Measurements from ENCODE around the gene CFAP52. TPM values are rescaled to one million over a fixed set of nuclear protein-coding genes. Genes with fewer than 3 reads are reported as not detected.

The CFAP52 gene
- total and polyA plus RNA-seq, 2 experiments from 2014 or later, result not detected

- no peak overlapping the region for H3K27ac ChIP-seq (ENCODE audit: low read depth)
- Mint-ChIP-seq H3K27ac (no peak overlapping the region), H3K9me3 (no peaks in the 10 kb centered on the region; the same call in 2 of the 3 replicates), H3K27me3 (ENCODE audit: insufficient read depth, low read depth, poor library complexity) (peaks cover 6% of the 10 kb centered on the region), H3K4me3 (no peak overlapping the region), H3K36me3 (ENCODE audit: low read depth) (no peaks in the 10 kb centered on the region), H3K4me1 (no peaks in the 10 kb centered on the region)
- H3K79me2 ChIP-seq (replicated peaks; ENCODE audit: insufficient read depth), result no peaks in the 10 kb centered on the region
- no peak for DNase-seq (ENCODE audit: low spot score)
- 0 out of 2 replicates have a peak, but pooled peaks cover 3% of the 10 kb centered on the region for H3K9me2 ChIP-seq (ENCODE audit: insufficient read depth)
- no peak for ATAC-seq
- H3K27me3 ChIP-seq (ENCODE audit: insufficient read depth), result no peaks in the 10 kb centered on the region
- no peak for TF ChIP-seq ZNF114 (CRISPR knock-in tag; IDR thresholded peaks at IDR 0.05)
- TF ChIP-seq, protein P1, sequence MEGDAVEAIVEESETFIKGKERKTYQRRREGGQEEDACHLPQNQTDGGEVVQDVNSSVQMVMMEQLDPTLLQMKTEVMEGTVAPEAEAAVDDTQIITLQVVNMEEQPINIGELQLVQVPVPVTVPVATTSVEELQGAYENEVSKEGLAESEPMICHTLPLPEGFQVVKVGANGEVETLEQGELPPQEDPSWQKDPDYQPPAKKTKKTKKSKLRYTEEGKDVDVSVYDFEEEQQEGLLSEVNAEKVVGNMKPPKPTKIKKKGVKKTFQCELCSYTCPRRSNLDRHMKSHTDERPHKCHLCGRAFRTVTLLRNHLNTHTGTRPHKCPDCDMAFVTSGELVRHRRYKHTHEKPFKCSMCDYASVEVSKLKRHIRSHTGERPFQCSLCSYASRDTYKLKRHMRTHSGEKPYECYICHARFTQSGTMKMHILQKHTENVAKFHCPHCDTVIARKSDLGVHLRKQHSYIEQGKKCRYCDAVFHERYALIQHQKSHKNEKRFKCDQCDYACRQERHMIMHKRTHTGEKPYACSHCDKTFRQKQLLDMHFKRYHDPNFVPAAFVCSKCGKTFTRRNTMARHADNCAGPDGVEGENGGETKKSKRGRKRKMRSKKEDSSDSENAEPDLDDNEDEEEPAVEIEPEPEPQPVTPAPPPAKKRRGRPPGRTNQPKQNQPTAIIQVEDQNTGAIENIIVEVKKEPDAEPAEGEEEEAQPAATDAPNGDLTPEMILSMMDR (conservative IDR thresholded peaks at IDR 0.05; ENCODE audit: low read depth in 2 of 2), result no peak
- TF ChIP-seq CREB1 (CRISPR knock-in tag; IDR thresholded peaks at IDR 0.05; ENCODE audit: low read depth), result no peak
- no peak for TF ChIP-seq NANOG (IDR thresholded peaks at IDR 0.05; ENCODE audit: borderline replicate concordance)
- TF ChIP-seq, protein P2, sequence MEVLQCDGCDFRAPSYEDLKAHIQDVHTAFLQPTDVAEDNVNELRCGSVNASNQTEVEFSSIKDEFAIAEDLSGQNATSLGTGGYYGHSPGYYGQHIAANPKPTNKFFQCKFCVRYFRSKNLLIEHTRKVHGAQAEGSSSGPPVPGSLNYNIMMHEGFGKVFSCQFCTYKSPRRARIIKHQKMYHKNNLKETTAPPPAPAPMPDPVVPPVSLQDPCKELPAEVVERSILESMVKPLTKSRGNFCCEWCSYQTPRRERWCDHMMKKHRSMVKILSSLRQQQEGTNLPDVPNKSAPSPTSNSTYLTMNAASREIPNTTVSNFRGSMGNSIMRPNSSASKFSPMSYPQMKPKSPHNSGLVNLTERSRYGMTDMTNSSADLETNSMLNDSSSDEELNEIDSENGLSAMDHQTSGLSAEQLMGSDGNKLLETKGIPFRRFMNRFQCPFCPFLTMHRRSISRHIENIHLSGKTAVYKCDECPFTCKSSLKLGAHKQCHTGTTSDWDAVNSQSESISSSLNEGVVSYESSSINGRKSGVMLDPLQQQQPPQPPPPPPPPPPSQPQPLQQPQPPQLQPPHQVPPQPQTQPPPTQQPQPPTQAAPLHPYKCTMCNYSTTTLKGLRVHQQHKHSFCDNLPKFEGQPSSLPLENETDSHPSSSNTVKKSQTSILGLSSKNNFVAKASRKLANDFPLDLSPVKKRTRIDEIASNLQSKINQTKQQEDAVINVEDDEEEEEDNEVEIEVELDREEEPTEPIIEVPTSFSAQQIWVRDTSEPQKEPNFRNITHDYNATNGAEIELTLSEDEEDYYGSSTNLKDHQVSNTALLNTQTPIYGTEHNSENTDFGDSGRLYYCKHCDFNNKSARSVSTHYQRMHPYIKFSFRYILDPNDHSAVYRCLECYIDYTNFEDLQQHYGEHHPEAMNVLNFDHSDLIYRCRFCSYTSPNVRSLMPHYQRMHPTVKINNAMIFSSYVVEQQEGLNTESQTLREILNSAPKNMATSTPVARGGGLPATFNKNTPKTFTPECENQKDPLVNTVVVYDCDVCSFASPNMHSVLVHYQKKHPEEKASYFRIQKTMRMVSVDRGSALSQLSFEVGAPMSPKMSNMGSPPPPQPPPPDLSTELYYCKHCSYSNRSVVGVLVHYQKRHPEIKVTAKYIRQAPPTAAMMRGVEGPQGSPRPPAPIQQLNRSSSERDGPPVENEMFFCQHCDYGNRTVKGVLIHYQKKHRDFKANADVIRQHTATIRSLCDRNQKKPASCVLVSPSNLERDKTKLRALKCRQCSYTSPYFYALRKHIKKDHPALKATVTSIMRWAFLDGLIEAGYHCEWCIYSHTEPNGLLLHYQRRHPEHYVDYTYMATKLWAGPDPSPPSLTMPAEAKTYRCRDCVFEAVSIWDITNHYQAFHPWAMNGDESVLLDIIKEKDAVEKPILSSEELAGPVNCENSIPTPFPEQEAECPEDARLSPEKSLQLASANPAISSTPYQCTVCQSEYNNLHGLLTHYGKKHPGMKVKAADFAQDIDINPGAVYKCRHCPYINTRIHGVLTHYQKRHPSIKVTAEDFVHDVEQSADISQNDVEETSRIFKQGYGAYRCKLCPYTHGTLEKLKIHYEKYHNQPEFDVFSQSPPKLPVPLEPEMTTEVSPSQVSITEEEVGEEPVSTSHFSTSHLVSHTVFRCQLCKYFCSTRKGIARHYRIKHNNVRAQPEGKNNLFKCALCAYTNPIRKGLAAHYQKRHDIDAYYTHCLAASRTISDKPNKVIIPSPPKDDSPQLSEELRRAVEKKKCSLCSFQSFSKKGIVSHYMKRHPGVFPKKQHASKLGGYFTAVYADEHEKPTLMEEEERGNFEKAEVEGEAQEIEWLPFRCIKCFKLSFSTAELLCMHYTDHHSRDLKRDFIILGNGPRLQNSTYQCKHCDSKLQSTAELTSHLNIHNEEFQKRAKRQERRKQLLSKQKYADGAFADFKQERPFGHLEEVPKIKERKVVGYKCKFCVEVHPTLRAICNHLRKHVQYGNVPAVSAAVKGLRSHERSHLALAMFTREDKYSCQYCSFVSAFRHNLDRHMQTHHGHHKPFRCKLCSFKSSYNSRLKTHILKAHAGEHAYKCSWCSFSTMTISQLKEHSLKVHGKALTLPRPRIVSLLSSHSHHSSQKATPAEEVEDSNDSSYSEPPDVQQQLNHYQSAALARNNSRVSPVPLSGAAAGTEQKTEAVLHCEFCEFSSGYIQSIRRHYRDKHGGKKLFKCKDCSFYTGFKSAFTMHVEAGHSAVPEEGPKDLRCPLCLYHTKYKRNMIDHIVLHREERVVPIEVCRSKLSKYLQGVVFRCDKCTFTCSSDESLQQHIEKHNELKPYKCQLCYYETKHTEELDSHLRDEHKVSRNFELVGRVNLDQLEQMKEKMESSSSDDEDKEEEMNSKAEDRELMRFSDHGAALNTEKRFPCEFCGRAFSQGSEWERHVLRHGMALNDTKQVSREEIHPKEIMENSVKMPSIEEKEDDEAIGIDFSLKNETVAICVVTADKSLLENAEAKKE (CRISPR knock-in tag; IDR thresholded peaks at IDR 0.05), result no peak
- TF ChIP-seq ZNF331 (CRISPR knock-in tag; IDR thresholded peaks at IDR 0.05; ENCODE audit: low read depth), result no peak
- H3F3A ChIP-seq (replicated peaks; ENCODE audit: low read depth), result no peaks in the 10 kb centered on the region
- no peak overlapping the region for H3K4me2 ChIP-seq
- H3K4me1 ChIP-seq (ENCODE audit: insufficient read depth), result no peaks in the 10 kb centered on the region
- no peak overlapping the region for H2AFZ ChIP-seq
- H3K36me3 ChIP-seq (ENCODE audit: insufficient read depth), result no peaks in the 10 kb centered on the region
- no peaks in the 10 kb centered on the region for H4K20me1 ChIP-seq (replicated peaks; ENCODE audit: insufficient read depth)
- no peak overlapping the region for H3K4me3 ChIP-seq
Measured at GRCh38 chr17:9544221-9544620, 32.2 kb upstream of the CFAP52 start.
